HG03095 (cell line): ENCODE measurements around the gene SAMD13.

ENCODE experiments used
- ATAC-seq: cut with Tn5 transposase; IDR thresholded peaks from one replicate; pipeline ENCODE4 v1.9.1; 2021; ENCODE audit warnings: moderate library complexity; ENCODE audit not compliant: unreplicated experiment

The SAMD13 gene

GRCh38 chr1:84301004-84301784, at the start of gene SAMD13:
Gene SAMD13, plus strand, starts transcription at chr1:84301708. Its CDS starts 1,527 bp downstream, at chr1:84303235.
- ATAC-seq = no peak

GRCh38 chr1:84253036-84253435, 48.5 kb upstream of the SAMD13 start:
- no peak for ATAC-seq

GRCh38 chr1:84253891-84254290, 47.6 kb upstream of the SAMD13 start:
- ATAC-seq = no peak

GRCh38 chr1:84254703-84255238, 46.7 kb upstream of the SAMD13 start:
- no peak for ATAC-seq

- no peak for ATAC-seq
These were observed 45.9 kb upstream of the SAMD13 start for GRCh38 chr1:84255582-84255981.

GRCh38 chr1:84257617-84258016, 43.9 kb upstream of the SAMD13 start:
- ATAC-seq = no peak

- no peak for ATAC-seq
These were observed 42.1 kb upstream of the SAMD13 start for GRCh38 chr1:84259376-84259775.

- no peak for ATAC-seq
These were observed 41.5 kb upstream of the SAMD13 start for GRCh38 chr1:84259989-84260388.

- ATAC-seq = no peak
These were observed 40.5 kb upstream of the SAMD13 start for GRCh38 chr1:84260852-84261518.

GRCh38 chr1:84264961-84265360, 36.5 kb upstream of the SAMD13 start:
- ATAC-seq = no peak

GRCh38 chr1:84265867-84266266, 35.6 kb upstream of the SAMD13 start:
- no peak for ATAC-seq

- ATAC-seq = no peak
These were observed 34.8 kb upstream of the SAMD13 start for GRCh38 chr1:84266748-84267147.

- ATAC-seq = no peak
These were observed 34.0 kb upstream of the SAMD13 start for GRCh38 chr1:84267476-84267875.

- ATAC-seq = no peak
These were observed 33.2 kb upstream of the SAMD13 start for GRCh38 chr1:84268346-84268745.

- no peak for ATAC-seq
These were observed 32.2 kb upstream of the SAMD13 start for GRCh38 chr1:84269306-84269705.

- peak; percentile 94 for ATAC-seq
These were observed 29.9 kb upstream of the SAMD13 start for GRCh38 chr1:84271441-84272151.

- ATAC-seq = no peak
These were observed 29.1 kb upstream of the SAMD13 start for GRCh38 chr1:84272401-84272800.

- ATAC-seq = no peak
These were observed 24.0 kb upstream of the SAMD13 start for GRCh38 chr1:84277343-84278059.

GRCh38 chr1:84278905-84279304, 22.6 kb upstream of the SAMD13 start:
- no peak for ATAC-seq

GRCh38 chr1:84280912-84281311, 20.6 kb upstream of the SAMD13 start:
- ATAC-seq = no peak

GRCh38 chr1:84282780-84283333, 18.7 kb upstream of the SAMD13 start:
- ATAC-seq = no peak
